Fibroblast of pulmonary artery (primary cell): Measurements from ENCODE around the gene UBE2G2.
A peak's percentile ranks its signal among the peaks of the same experiment; 100 is the strongest.

Experiments
- DNase-seq: peaks from one replicate; pipeline ENCODE4 v3.0.0-alpha.2; 2010; ENCODE audit warnings: low read depth
- H3K4me3 ChIP-seq: replicated peaks from 2 replicates; pipeline ENCODE4 v1.5.1; 2011; ENCODE audit warnings: low read depth, mild to moderate bottlenecking, control low read depth, low read length, moderate library complexity
- TF ChIP-seq, protein P1 (sequence below): IDR thresholded peaks from 2 replicates; pipeline ENCODE4 v1.5.1; 2011; ENCODE audit warnings: mild to moderate bottlenecking, control low read depth, low read length, inconsistent platforms; ENCODE audit errors: missing control alignments

Gene UBE2G2

GRCh38 chr21:44829507-44830092 lies 28.0 kb upstream of the UBE2G2 start:
- H3K4me3 ChIP-seq = no peak overlapping the region
- TF ChIP-seq, protein P1, sequence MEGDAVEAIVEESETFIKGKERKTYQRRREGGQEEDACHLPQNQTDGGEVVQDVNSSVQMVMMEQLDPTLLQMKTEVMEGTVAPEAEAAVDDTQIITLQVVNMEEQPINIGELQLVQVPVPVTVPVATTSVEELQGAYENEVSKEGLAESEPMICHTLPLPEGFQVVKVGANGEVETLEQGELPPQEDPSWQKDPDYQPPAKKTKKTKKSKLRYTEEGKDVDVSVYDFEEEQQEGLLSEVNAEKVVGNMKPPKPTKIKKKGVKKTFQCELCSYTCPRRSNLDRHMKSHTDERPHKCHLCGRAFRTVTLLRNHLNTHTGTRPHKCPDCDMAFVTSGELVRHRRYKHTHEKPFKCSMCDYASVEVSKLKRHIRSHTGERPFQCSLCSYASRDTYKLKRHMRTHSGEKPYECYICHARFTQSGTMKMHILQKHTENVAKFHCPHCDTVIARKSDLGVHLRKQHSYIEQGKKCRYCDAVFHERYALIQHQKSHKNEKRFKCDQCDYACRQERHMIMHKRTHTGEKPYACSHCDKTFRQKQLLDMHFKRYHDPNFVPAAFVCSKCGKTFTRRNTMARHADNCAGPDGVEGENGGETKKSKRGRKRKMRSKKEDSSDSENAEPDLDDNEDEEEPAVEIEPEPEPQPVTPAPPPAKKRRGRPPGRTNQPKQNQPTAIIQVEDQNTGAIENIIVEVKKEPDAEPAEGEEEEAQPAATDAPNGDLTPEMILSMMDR = no peak
- no peak for DNase-seq

- no peak overlapping the region for H3K4me3 ChIP-seq
- TF ChIP-seq, protein P1 = no peak
- no peak for DNase-seq
These were observed 26.9 kb upstream of the UBE2G2 start for GRCh38 chr21:44828362-44829056.

GRCh38 chr21:44823179-44823660 lies 21.6 kb upstream of the UBE2G2 start:
- H3K4me3 ChIP-seq = no peak overlapping the region
- TF ChIP-seq, protein P1 = no peak
- no peak for DNase-seq

DNA sequence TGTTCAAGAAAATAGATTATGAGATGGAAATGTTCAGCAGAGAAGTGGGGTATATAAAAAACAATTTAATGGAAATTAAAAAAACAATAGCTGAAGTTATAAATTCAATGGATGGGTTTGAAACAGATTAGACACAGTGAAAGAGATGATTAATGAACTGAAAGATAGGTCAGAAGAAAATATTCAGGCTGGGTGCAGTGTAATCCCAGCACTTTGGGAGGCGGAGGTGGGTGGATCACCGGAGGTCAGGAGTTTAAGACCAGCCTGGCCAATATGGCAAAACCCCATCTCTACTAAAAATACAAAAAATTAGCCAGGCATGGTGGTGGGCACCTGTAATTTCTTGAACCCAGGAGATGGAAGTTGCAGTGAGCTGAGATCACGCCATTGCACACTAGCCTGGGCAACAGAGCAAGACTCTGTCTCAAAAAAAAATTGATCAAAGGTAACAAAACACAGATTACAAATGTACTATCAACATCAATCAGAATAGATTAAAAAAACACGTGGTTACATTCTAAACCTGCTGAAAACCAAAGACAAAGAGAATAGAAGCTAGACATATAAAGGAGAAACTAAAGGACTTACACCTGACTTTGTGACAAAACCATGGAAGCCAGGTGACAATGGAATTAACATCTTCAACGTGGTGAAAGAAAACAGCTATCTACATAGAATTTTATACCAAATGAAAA lies 21.0 kb upstream of the UBE2G2 start:
- TF ChIP-seq, protein P1 = no peak
- no peak for DNase-seq

DNA sequence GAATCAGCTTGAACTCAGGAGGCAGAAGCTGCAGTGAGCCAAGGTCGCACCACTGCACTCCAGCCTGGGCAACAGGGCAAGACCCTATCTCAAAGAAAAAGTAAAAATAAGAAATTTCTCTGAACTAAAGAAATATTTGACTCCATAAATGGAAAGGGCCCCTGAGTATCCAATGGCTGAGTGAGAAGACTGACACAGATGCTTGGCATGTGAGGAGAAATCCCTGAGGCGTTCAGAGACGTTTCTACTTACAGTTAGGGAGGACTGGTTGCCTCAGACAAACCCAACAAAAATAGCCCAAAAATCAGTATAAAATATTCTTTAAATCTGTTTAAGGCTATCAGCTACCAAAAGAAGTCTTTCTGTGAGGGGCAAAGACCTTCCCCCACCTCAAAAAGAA lies 19.2 kb upstream of the UBE2G2 start:
- no peak overlapping the region for H3K4me3 ChIP-seq
- TF ChIP-seq, protein P1 = no peak
- DNase-seq = peak; percentile 28

More for the DNA sequence above, 21.0 kb upstream of the UBE2G2 start:
- H3K4me3 ChIP-seq = no peak overlapping the region

DNA sequence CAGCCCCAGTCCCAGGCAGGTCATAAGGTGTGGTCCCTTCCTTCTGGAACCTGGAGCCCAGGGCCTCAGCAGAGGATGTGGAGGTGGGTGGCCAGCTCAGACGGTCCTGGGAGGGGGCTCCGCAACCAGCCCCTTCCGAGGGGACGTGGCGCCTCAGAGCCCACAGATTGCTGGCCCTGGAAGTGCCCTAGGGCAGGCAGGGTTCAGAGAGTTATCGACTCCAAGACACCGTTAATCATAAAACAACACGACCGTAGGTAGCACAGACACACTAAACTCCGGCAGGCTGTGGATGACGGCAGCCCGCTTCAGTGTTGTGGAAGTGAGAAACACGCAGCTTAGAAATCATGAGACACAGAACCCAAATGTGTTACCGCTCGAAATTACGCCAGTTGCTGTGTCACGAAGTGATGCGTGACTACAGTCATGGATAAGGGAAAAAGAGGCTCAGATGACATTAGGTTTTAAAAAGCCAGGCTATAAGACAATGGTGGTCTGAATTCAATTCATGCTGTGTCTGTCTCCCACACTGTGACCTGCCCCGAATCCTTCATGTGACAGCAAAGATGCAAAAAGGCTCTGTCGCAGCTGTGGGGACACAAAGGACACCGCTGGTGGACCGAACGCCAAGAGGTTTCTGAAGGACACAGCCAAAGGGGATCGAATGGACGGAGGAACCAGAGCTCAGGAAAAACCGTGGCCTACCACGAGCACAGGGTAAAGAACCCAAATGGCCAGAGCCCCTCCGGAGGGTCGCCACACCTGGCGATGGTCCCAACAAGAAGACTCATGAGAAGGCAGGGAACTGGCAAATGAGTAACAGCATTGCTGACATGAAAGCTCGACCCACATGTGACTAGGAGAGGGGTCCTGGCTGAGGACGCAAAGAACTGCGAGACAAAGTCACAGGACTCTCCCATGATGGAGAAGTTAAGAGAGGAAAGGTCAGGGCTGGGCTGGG lies 17.9 kb upstream of the UBE2G2 start:
- TF ChIP-seq, protein P1 = no peak
- no peak overlapping the region for H3K4me3 ChIP-seq
- DNase-seq = no peak
